Measurements from ENCODE around the gene BICC1.
"Not testable (repeated sequence)": the region's sequence is repeated elsewhere in the genome, so short reads cannot be mapped to it uniquely, and the experiment has no call there.

The BICC1 gene

DNA sequence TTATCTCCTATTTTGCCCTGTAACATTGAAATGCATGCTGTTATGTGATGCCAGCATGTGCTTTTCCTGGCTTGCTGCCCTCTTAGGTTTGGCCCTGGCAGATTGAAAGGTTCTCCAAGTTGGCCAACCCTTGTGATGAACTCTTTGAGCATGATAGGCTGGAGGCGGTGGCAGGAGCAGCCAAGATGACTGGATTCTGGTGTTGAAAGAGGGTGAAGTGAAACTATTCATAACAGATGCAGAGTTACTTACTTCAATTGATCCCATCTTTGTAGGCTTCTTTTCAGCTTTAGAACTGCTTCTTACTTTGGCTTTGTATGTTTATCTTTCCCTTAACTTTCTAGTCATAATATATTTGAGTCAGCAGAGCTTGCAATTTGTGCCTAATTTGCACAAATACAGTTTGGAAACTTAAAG is 57.6 kb downstream of the BICC1 start:
- DNase-seq = no peak

GRCh38 chr10:58570979-58571378 is 58.3 kb downstream of the BICC1 start:
- no peak for DNase-seq

DNA sequence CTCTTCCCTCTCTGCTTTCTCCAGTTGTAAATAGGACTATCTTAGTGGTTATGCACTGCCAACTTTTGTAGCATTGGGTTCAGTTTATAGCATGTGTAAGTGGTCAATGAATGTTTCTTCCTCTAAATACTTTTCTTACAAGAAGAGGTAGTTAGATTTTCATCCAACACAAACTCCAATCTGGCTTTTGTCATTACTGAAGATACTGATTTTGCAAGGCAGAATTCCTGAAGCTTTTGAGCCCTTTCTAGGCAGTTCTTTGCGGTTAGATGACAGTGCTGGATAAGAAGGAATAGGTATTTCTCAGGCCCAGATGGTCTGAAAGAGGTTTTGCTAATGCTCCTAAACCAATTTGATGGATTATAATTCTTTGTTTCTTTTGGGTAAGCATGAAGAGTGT is 60.5 kb downstream of the BICC1 start:
- DNase-seq = no peak

DNA sequence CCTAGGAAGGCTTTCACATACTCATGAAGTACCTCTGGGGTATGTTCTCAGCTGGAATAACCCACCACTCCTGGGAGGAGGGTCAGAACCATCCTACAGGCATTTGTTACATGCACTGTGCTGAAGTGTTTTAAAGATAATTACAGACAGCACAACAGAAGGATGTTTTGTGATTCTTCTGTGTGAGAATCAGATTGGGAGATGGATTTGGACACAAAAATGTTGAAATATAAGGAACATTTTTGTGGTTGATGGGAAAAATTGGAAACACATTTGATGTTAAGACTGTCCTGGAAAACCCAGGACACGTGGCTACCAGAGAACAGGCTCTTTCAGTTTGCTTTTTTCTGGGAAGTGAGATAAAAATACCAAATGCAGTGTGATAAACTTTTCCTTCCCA is 61.4 kb downstream of the BICC1 start:
- no peak for DNase-seq

DNA sequence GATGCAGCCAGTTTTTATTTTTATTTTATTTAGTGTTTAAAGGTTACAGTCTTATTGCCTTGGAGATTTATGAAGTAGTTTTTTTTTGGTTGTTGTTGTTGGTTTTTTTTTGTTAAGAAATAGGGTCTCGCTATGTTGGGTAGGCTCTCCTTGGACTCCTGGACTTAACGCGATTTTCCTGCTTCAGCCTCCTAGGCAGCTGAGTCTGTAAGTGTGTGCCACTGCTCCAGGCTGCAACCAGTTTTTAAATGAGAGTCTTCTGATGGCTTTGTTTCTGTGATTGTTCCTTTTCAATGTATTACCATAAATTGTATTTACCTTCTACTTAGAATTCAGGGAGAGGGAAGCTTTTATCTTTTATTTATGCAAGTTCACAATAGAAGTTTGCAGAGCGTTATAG is 62.8 kb downstream of the BICC1 start:
- DNase-seq = no peak

DNA sequence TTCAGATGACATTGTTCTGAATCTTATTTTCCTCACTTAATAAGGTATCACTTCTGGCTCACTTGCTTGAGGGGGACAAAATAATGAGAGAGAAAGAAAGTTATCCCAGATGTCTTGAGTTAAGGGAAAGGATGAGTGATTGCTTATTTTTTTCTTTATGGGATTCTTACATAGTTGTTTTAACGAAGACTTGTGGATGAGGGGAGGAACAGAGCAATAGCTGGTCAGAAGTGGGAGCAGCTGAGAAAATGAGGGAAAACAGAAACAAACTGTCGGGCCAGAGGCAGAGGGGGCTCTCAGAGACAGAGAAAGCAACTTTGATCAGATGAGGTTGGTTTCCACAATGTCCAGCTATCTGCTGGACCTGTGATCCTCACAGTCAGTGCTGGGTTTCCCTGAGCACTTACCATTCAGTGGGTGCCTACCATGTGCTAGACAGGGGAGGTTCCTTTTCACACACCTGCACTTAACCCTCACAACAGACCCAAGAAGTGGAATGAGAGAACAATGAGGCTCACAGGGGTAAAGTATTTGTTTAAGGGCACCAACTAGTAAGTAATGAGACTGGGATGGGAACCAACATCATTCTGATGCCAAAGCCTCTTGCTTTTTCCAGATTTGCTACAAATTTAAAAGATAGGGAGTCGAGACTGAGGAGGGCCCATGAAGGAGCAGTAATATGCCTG is 64.2 kb downstream of the BICC1 start:
- DNase-seq = no peak

GRCh38 chr10:58577437-58577777 is 64.7 kb downstream of the BICC1 start:
- no peak for DNase-seq

DNA sequence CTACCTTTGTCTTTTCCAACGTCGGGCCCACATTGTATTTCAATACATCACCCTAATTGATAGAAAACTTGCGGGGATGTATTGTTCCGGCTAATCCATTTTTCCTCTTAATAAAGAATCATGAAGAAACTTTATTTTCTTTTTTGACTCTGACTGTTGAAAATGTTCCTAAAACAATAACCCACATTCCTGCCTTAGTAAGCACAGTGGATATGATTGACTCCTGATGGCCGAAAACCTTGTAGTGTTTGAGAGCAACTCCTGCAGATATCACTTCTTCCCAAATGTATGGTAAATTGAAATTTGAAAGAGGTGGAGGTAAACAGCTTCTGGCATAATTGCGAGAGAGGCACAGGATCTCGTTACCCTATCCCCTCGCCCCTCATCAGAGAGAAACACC is 65.7 kb downstream of the BICC1 start:
- no peak for DNase-seq

GRCh38 chr10:58579011-58579655 is 66.5 kb downstream of the BICC1 start:
- DNase-seq = no peak

DNA sequence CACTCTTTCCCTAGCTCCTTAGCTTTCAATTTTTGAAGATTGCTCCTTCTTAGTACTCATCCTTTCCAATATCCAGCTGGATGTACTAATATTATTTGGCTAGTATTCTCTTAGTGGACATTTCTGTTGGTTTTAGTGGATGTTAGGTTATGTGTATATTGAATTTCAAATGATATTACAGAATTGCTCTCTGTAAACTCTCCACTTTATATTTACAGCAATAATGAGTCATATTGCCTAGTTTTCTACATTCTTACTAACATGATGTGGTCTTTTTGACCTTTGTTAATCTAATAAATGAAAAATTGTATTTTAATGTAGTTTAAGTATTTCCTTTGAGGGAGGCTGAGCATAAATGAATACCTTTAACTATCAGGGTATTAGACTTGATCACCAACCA is 69.4 kb downstream of the BICC1 start:
- no peak for DNase-seq

DNA sequence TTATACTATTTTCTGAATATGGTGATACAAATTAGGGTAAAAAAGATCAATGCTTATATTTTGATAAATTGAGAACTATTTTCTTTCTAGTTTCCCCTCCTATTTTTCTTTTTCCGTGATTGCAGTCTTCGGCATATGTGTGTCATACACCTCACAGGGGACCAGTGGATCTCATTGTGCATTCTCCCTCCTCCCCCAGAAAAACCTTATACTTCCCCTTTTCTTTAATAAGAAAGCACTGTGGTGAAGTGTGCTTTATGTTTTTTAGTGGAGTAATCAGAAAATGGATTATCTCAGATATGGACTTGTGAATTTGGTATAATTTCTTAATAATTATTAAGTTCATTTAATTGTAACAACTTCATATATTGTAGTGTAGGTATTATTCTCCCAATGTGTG is 72.8 kb downstream of the BICC1 start:
- no peak for DNase-seq

DNA sequence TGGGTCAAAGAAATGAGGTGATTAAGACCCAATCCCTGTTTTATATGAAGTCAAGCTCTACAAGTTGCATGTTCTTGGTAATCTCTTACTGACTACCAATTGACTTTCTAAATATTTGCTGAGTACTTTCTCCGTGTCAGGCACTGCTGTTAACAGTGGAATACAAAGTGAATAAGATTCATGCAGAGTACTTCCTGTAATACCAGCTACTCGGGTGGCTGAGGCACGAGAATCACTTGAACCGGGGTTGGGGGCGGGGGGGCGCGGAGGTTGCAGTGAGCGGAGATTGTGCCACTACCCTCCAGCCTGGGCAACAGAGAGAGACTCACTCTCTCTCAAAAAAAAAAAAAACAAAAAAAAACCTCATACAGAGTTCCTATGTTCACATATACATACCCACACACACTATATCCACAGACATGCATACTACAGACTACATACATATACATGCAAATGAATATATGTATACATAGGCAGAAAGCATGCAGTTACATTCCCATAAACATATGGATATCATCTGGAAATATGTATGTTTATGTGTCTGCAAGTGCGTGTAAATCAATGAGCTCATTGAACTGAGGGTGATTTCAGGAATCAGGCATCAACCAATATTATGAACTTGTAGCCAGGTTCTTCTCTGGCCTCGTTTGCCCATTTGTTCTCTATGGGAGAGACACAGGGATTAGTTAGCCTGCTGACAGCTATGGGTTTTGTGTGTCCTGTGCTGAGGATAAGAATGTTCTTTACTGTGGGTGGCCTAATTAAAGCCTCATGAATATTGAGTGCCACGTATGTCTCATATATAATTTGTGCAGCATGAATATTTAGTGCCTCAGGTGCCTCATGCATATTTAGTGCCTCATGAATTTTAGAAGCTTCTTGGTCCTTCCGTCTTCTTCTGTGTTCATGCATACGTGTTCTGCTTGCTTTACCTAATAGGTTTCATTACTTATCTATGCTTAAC is 73.9 kb downstream of the BICC1 start:
- no peak for DNase-seq

- no peak for DNase-seq
These were observed 75.0 kb downstream of the BICC1 start for GRCh38 chr10:58587676-58588075.

- no peak for DNase-seq
These were observed 76.1 kb downstream of the BICC1 start for GRCh38 chr10:58588673-58589265.

GRCh38 chr10:58590152-58590840 is 77.6 kb downstream of the BICC1 start:
- no peak for DNase-seq

- no peak for DNase-seq
These were observed 78.3 kb downstream of the BICC1 start for GRCh38 chr10:58590924-58591323.

- DNase-seq = peak; percentile 4 to 23
These were observed 80.3 kb downstream of the BICC1 start for GRCh38 chr10:58593008-58593407.

DNA sequence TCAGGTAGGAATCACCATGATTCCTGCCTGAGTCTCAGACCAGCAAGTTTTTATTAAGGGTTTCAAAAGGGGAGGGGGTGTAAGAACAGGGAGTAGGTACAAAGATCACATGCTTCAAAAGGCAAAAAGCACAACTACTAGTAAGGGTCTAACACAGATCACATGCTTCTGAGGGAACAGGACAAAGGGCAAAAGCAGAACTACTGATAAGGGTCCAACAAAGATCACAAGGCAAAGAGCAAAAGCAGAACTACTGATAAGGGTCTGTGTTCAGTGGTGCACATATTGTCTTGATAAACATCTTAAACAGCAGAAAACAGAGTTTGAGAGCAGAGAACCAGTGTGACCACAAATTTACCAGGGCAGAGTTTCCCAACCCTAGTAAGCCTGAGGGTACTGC is 84.5 kb downstream of the BICC1 start:
- not testable (repeated sequence) for DNase-seq

- DNase-seq = no peak
These were observed 87.4 kb downstream of the BICC1 start for GRCh38 chr10:58599927-58600553.

DNA sequence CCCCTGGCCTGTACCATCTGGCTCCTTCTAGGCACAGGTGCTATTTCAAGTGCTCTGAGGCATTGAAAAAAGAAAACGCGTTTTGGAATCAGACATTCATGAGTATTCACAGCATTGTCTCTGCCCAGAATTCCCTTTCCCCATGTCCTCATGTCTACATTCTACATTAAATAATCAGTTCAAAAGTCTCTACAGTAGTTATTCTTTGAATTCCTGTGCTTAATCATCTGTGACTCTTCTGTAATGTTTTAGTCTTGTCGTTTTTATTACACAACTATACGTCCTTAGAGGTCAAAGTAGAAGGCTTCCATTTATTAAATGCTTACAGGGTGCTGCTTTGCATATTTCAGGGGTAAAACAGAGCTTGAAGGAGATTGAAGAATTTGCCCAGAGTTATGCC is 95.7 kb downstream of the BICC1 start:
- DNase-seq = no peak

- no peak for DNase-seq
These were observed 96.3 kb downstream of the BICC1 start for GRCh38 chr10:58608826-58609531.
